Mesenchymal stem cell (in vitro differentiated cells and primary cell): Measurements from ENCODE around the gene NAMPT.

Source experiments
- DNase-seq: peaks from one replicate; pipeline ENCODE4 v3.0.0-alpha.2; 2013
- H2AFZ ChIP-seq: one replicate; pipeline ENCODE4 v1.6.1; 2013; ENCODE audit warnings: low read depth, mild to moderate bottlenecking, control low read depth, inconsistent platforms, low read length, moderate library complexity
- H2AK5ac ChIP-seq: 2 replicates; pipeline ENCODE4 v1.6.1; 2013; ENCODE audit warnings: low read length, moderate library complexity, mild to moderate bottlenecking, inconsistent platforms; ENCODE audit not compliant: severe bottlenecking
- H2BK120ac ChIP-seq: one replicate; pipeline ENCODE4 v1.6.1; 2013; ENCODE audit warnings: low read depth, mild to moderate bottlenecking, inconsistent platforms, low read length, moderate library complexity
- H2BK12ac ChIP-seq, 2 experiments: one replicate each; pipeline ENCODE4 v1.6.1; 2013; ENCODE audit warnings: inconsistent platforms in 2 of 2, low read length in 2 of 2, mild to moderate bottlenecking in 2 of 2, moderate library complexity in 2 of 2, control low read depth in 1 of 2
- H2BK15ac ChIP-seq: one replicate; pipeline ENCODE4 v1.6.1; 2013; ENCODE audit warnings: mild to moderate bottlenecking, low read depth, inconsistent platforms; ENCODE audit not compliant: poor library complexity, severe bottlenecking
- H2BK5ac ChIP-seq: 2 replicates; pipeline ENCODE4 v1.6.1; 2013; ENCODE audit warnings: low read depth, mild to moderate bottlenecking, low read length, control low read depth, inconsistent platforms; ENCODE audit not compliant: poor library complexity, severe bottlenecking
- H3K14ac ChIP-seq, 2 experiments: one replicate each; pipeline ENCODE4 v1.6.1; 2013; ENCODE audit warnings: inconsistent platforms in 2 of 2, low read length in 2 of 2, control low read depth in 1 of 2, mild to moderate bottlenecking in 1 of 2, moderate library complexity in 1 of 2
- H3K18ac ChIP-seq, 2 experiments: one replicate each; pipeline ENCODE4 v1.6.1; 2013; ENCODE audit warnings: inconsistent platforms in 2 of 2, low read length in 2 of 2, control low read depth in 1 of 2, low read depth in 1 of 2, mild to moderate bottlenecking in 1 of 2
- H3K23ac ChIP-seq, 2 experiments: one replicate each; pipeline ENCODE4 v1.6.1; 2013; ENCODE audit warnings: inconsistent platforms in 2 of 2, low read length in 2 of 2, mild to moderate bottlenecking in 2 of 2, moderate library complexity in 2 of 2, control low read depth in 1 of 2
- H3K27ac ChIP-seq: 2 replicates; pipeline ENCODE4 v1.5.1; 2013; ENCODE audit warnings: mild to moderate bottlenecking, moderate library complexity, low read length, control low read depth, inconsistent platforms; ENCODE audit not compliant: poor library complexity, severe bottlenecking
- H3K27me3 ChIP-seq, 2 experiments: 2 replicates each; pipeline versions ENCODE4 v1.6.1 to v1.7.0; 2013; ENCODE audit warnings: low read length in 2 of 2, mild to moderate bottlenecking in 2 of 2, moderate library complexity in 2 of 2, control low read depth in 1 of 2, inconsistent platforms in 1 of 2; ENCODE audit not compliant: control insufficient read depth in 1 of 2, insufficient read depth in 1 of 2
- H3K36me3 ChIP-seq, 2 experiments: 2 replicates each; pipeline versions ENCODE4 v1.6.1 to v1.7.0; 2013; ENCODE audit warnings: low read length in 2 of 2, control low read depth in 1 of 2, inconsistent platforms in 1 of 2, low read depth in 1 of 2, mild to moderate bottlenecking in 1 of 2; ENCODE audit not compliant: insufficient read depth in 2 of 2, control insufficient read depth in 1 of 2
- H3K4ac ChIP-seq, 2 experiments: one replicate each; pipeline ENCODE4 v1.6.1; 2013; ENCODE audit warnings: inconsistent platforms in 2 of 2, low read length in 2 of 2, mild to moderate bottlenecking in 2 of 2, moderate library complexity in 2 of 2, control low read depth in 1 of 2, low read depth in 1 of 2
- H3K4me1 ChIP-seq: 2 replicates; pipeline ENCODE4 v1.6.1; 2013; ENCODE audit warnings: low read depth, low read length, control low read depth; ENCODE audit not compliant: control insufficient read depth, insufficient read depth
- H3K4me2 ChIP-seq: 2 replicates; pipeline ENCODE4 v1.6.1; 2013; ENCODE audit warnings: low read length, mild to moderate bottlenecking, inconsistent platforms; ENCODE audit not compliant: poor library complexity, severe bottlenecking
- H3K4me3 ChIP-seq, 2 experiments: 2 replicates each; pipeline versions ENCODE4 v1.5.1 to v1.7.0; 2013; ENCODE audit warnings: low read length in 2 of 2, mild to moderate bottlenecking in 2 of 2, control low read depth in 1 of 2, low read depth in 1 of 2; ENCODE audit not compliant: insufficient read depth in 1 of 2
- H3K79me1 ChIP-seq: replicated peaks from 2 replicates; pipeline ENCODE4 v1.6.1; 2013; ENCODE audit warnings: mild to moderate bottlenecking, control low read depth, low read length, inconsistent platforms; ENCODE audit not compliant: poor library complexity, severe bottlenecking
- H3K9ac ChIP-seq: 2 replicates; pipeline ENCODE4 v1.7.0; 2013; ENCODE audit warnings: mild to moderate bottlenecking, low read length, moderate library complexity
- H3K9me3 ChIP-seq: 2 replicates; pipeline ENCODE4 v1.7.0; 2013; ENCODE audit warnings: mild to moderate bottlenecking, low read length; ENCODE audit not compliant: control insufficient read depth
- H4K8ac ChIP-seq: one replicate; pipeline ENCODE4 v1.6.1; 2013; ENCODE audit warnings: inconsistent platforms, mild to moderate bottlenecking, low read length, moderate library complexity
- H4K91ac ChIP-seq: one replicate; pipeline ENCODE4 v1.6.1; 2013; ENCODE audit warnings: mild to moderate bottlenecking, low read length, inconsistent platforms
- WGBS: methylation state at CpG from one replicate; pipeline ENCODE4 v1.1.7; 2013; ENCODE audit warnings: mixed read lengths; 5-methylcytosine and 5-hydroxymethylcytosine counted together

Gene NAMPT

GRCh38 chr7:106220307-106220706 is 64.5 kb downstream of the NAMPT start:
- H2AK5ac ChIP-seq = no peak overlapping the region
- no peak overlapping the region for H3K18ac ChIP-seq
- no peak overlapping the region for H4K91ac ChIP-seq
- H3K4me2 ChIP-seq = no peak overlapping the region
- no peak overlapping the region for H2BK15ac ChIP-seq
- no peaks in the 10 kb centered on the region for H3K36me3 ChIP-seq
- no peaks in the 10 kb centered on the region for H3K27me3 ChIP-seq
- 92% methylated on average over 3 of the region's 3 CpGs for WGBS
- H3K27ac ChIP-seq = no peak overlapping the region
- no peak overlapping the region for H3K23ac ChIP-seq
- H2BK12ac ChIP-seq = no peak overlapping the region
- no peaks in the 10 kb centered on the region for H3K79me1 ChIP-seq
- H2BK120ac ChIP-seq = no peak overlapping the region
- H3K9me3 ChIP-seq = no peaks in the 10 kb centered on the region
- no peak overlapping the region for H4K8ac ChIP-seq
- H3K9ac ChIP-seq = no peak overlapping the region
- DNase-seq = no peak
- H2AFZ ChIP-seq = no peak overlapping the region
- peaks cover 3% of the 10 kb centered on the region for H3K4me1 ChIP-seq
- H3K4ac ChIP-seq = no peak overlapping the region
- H2BK5ac ChIP-seq = no peak overlapping the region
- H3K14ac ChIP-seq = no peak overlapping the region
- H3K4me3 ChIP-seq = no peak overlapping the region

DNA sequence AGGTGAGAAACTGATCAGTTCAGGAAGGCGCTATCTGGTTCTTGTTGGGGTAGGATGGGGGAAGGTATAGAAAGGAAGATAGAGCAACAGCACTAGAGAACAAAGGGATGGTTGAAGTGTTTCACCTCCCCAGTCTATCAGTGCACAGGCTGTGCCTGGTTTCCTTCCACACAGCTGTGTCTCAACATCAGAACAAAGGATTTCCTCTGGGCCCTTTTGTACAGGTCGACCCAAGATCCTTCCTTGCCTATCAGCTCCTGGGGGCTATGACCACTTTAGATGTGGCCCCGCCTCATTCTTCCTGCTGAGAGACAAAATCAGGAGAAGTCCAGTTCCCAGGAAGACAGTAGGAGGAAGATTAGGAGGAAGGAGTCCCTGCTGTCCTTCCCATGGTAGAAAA is 65.6 kb downstream of the NAMPT start:
- Histone ChIP-seq H3K9ac (no peak overlapping the region), H2BK120ac (no peak overlapping the region), H3K27ac (no peak overlapping the region), H4K91ac (no peak overlapping the region), H3K14ac (no peak overlapping the region), H3K18ac (peak overlapping the region in 1 of 2 experiments; percentile 2), H3K23ac (no peak overlapping the region), H3K4ac (no peak overlapping the region), H2BK15ac (no peak overlapping the region), H3K4me1 (peaks cover 3% of the 10 kb centered on the region), H2BK5ac (no peak overlapping the region), H3K79me1 (no peaks in the 10 kb centered on the region), H2BK12ac (peak overlapping the region in 1 of 2 experiments; percentile 29), H3K4me3 (no peak overlapping the region), H4K8ac (no peak overlapping the region), H3K36me3 (no peaks in the 10 kb centered on the region), H3K9me3 (no peaks in the 10 kb centered on the region), H2AK5ac (no peak overlapping the region), H3K27me3 (no peaks in the 10 kb centered on the region), H2AFZ (no peak overlapping the region), H3K4me2 (no peak overlapping the region)
- DNase-seq = no peak
- 68% methylated on average over 3 of the region's 3 CpGs for WGBS

GRCh38 chr7:106218546-106218945 is 66.2 kb downstream of the NAMPT start:
- peak overlapping the region; percentile 3 for H4K91ac ChIP-seq
- H3K23ac ChIP-seq = no peak overlapping the region
- peaks cover 3% of the 10 kb centered on the region for H3K4me1 ChIP-seq
- H2BK12ac ChIP-seq = peak overlapping the region; percentile 60 to 84
- H3K79me1 ChIP-seq = no peaks in the 10 kb centered on the region
- H2BK5ac ChIP-seq = no peak overlapping the region
- no peaks in the 10 kb centered on the region for H3K27me3 ChIP-seq
- H3K9me3 ChIP-seq = no peaks in the 10 kb centered on the region
- no peak overlapping the region for H3K27ac ChIP-seq
- no peak overlapping the region for H3K9ac ChIP-seq
- H2AFZ ChIP-seq = no peak overlapping the region
- peak overlapping the region in 1 of 2 experiments; percentile 10 for H3K4ac ChIP-seq
- peak overlapping the region; percentile 2 for H4K8ac ChIP-seq
- 97% methylated on average over 3 of the region's 3 CpGs for WGBS
- DNase-seq = no peak
- no peaks in the 10 kb centered on the region for H3K36me3 ChIP-seq
- H2BK15ac ChIP-seq = peak overlapping the region; percentile 6
- no peak overlapping the region for H3K14ac ChIP-seq
- no peak overlapping the region for H3K4me2 ChIP-seq
- H3K18ac ChIP-seq = peak overlapping the region in 1 of 2 experiments; percentile 3
- H3K4me3 ChIP-seq = no peak overlapping the region
- H2AK5ac ChIP-seq = no peak overlapping the region
- no peak overlapping the region for H2BK120ac ChIP-seq

- Histone ChIP-seq H4K8ac (peak overlapping the region; percentile 21), H3K9me3 (no peaks in the 10 kb centered on the region), H3K27me3 (no peaks in the 10 kb centered on the region), H2BK5ac (peak overlapping the region; percentile 53), H3K4ac (peak overlapping the region in 1 of 2 experiments; percentile 77), H3K4me3 (peak overlapping the region in 1 of 2 experiments; percentile 59), H2AK5ac (no peak overlapping the region), H3K9ac (peak overlapping the region; percentile 85), H2BK15ac (no peak overlapping the region), H3K27ac (peak overlapping the region; percentile 74), H3K18ac (peak overlapping the region; percentile 17 to 67), H2BK120ac (peak overlapping the region; percentile 89), H3K4me1 (peaks cover 3% of the 10 kb centered on the region), H3K79me1 (no peaks in the 10 kb centered on the region), H3K4me2 (peak overlapping the region; percentile 36), H2BK12ac (peak overlapping the region in 1 of 2 experiments; percentile 44), H3K36me3 (no peaks in the 10 kb centered on the region), H2AFZ (no peak overlapping the region), H3K14ac (no peak overlapping the region), H3K23ac (no peak overlapping the region), H4K91ac (peak overlapping the region; percentile 11)
- 19% methylated on average over 8 of the region's 8 CpGs for WGBS
- DNase-seq = peak; percentile 87
These were observed 67.8 kb downstream of the NAMPT start for GRCh38 chr7:106216923-106217542.
